K562 (cell line): ENCODE measurements around the gene FGF12. TPM values are rescaled to one million over a fixed set of nuclear protein-coding genes. Genes with fewer than 3 reads are reported as not detected.

ENCODE experiments used
- ATAC-seq: fragments of 200-7000 bp; cut with Tn5 transposase; 3 replicates; pipeline ENCODE4 v1.9.1; 2020; ENCODE audit warnings: moderate library complexity
- BruUV-seq: library from RNA; stranded (reverse); fragments of 400-500 nt; replicated peaks from 2 replicates; lab custom pipeline; 2021; lab: Mats Ljungman, UMichigan
- CTCF ChIA-PET: fragments of 300-600 bp; formaldehyde crosslinking; extraction: SDS; loops from one replicate; lab custom pipeline; 2021; ENCODE audit warnings: low intra/inter-chr PET ratio; lab: Yijun Ruan, JAX
- POLR2A ChIA-PET: fragments of 300-600, 350-650 bp; sonication (Branson Sonifier 250); formaldehyde crosslinking; extraction: SDS; loops from one replicate; lab custom pipeline; 2021; ENCODE audit warnings: antibody characterized with exemption, inconsistent platforms; lab: Yijun Ruan, JAX
- DNase-seq, 4 experiments: peaks; one replicate each; pipeline versions ENCODE4 v3.0.0 to v3.0.0-alpha.2; 2011 to 2018; ENCODE audit warnings: low spot score in 3 of 4, mixed read lengths in 3 of 4; ENCODE audit errors: extremely low read depth in 1 of 4
- FAIRE-seq: peaks from 2 replicates; lab custom pipeline; 2011; peaks lifted over from hg19 to GRCh38; lab: Jason Lieb, UNC
- H2AFZ ChIP-seq: 2 replicates; pipeline ENCODE4 v1.6.0; 2011; ENCODE audit warnings: low read depth, low read length, control low read depth, inconsistent platforms
- H3K27ac ChIP-seq: fragments of 200-600 bp; 3 replicates; pipeline ENCODE4 v1.8.0; 2011; ENCODE audit warnings: low read depth, mild to moderate bottlenecking, control low read depth, inconsistent platforms, low read length, moderate library complexity, mixed read lengths; ENCODE audit errors: extremely low read depth
- H3K27me3 ChIP-seq, 2 experiments: fragments of 300-600 bp in 1 of 2; 2 replicates in 1 of 2; 3 replicates in 1 of 2; pipeline versions ENCODE4 v1.6.0 to v1.8.0; 2011; ENCODE audit warnings: inconsistent platforms in 2 of 2, low read length in 2 of 2, mild to moderate bottlenecking in 1 of 2, mixed read lengths in 1 of 2, moderate library complexity in 1 of 2; ENCODE audit not compliant: control insufficient read depth in 2 of 2, insufficient read depth in 2 of 2
- H3K36me3 ChIP-seq: fragments of 300-600 bp; 3 replicates; pipeline ENCODE4 v1.8.0; 2011; ENCODE audit warnings: mild to moderate bottlenecking, low read length, inconsistent platforms; ENCODE audit not compliant: control insufficient read depth, insufficient read depth
- H3K4me1 ChIP-seq, 2 experiments: fragments of 200-600 bp in 1 of 2; replicated peaks in 1 of 2; 2 replicates in 1 of 2; 3 replicates in 1 of 2; pipeline versions ENCODE4 v1.5.1 to v1.8.0; 2011; ENCODE audit warnings: inconsistent platforms in 2 of 2, low read length in 2 of 2, mild to moderate bottlenecking in 1 of 2, mixed read lengths in 1 of 2, moderate library complexity in 1 of 2; ENCODE audit not compliant: control insufficient read depth in 2 of 2, insufficient read depth in 2 of 2
- H3K4me2 ChIP-seq: 2 replicates; pipeline ENCODE4 v1.6.1; 2011; ENCODE audit warnings: low read length, control low read depth, inconsistent platforms, mixed read lengths; ENCODE audit not compliant: insufficient read depth
- H3K4me3 ChIP-seq: fragments of 200-600 bp; sonication (generic), shearing (Covaris generic); 2 replicates; pipeline ENCODE4 v1.5.1; 2016; ENCODE audit warnings: control low read depth, inconsistent platforms
- H3K79me2 ChIP-seq: fragments of 200-600 bp; 3 replicates; pipeline ENCODE4 v1.8.0; 2011; ENCODE audit warnings: low read length, inconsistent platforms; ENCODE audit not compliant: control insufficient read depth, insufficient read depth
- H3K9ac ChIP-seq, 2 experiments: 2 replicates each; pipeline versions ENCODE4 v1.6.0 to v1.6.1; 2011; ENCODE audit warnings: low read depth in 2 of 2, low read length in 2 of 2, control low read depth in 1 of 2, inconsistent platforms in 1 of 2, mild to moderate bottlenecking in 1 of 2, mixed read lengths in 1 of 2; ENCODE audit not compliant: insufficient read depth in 1 of 2
- H3K9me1 ChIP-seq: one replicate; pipeline ENCODE4 v1.6.0; 2011; ENCODE audit warnings: inconsistent platforms, mild to moderate bottlenecking, low read length, moderate library complexity; ENCODE audit not compliant: control insufficient read depth, insufficient read depth
- H3K9me3 ChIP-seq: replicated peaks from 2 replicates; pipeline ENCODE4 v1.5.1; 2011; ENCODE audit warnings: low read depth, low read length, inconsistent platforms; ENCODE audit not compliant: control insufficient read depth, insufficient read depth
- H4K20me1 ChIP-seq: replicated peaks from 2 replicates; pipeline ENCODE4 v1.6.1; 2011; ENCODE audit warnings: low read length, inconsistent platforms, mixed read lengths; ENCODE audit not compliant: control insufficient read depth, insufficient read depth
- BRCA1 ChIP-seq, 2 experiments: fragments of 450-650 bp in 1 of 2; sonication (generic) in 1 of 2; formaldehyde crosslinking in 1 of 2; IDR thresholded peaks; 2 replicates each; pipeline versions ENCODE4 v1.5.0 to v1.6.1; 2017 to 2020; ENCODE audit warnings: mild to moderate bottlenecking in 1 of 2, missing genetic modification reagents in 1 of 2
- CSDE1 ChIP-seq, 2 experiments: fragments of 450-650 bp; IDR thresholded peaks; 2 replicates each; pipeline ENCODE4 v1.6.1; 2016; ENCODE audit warnings: mild to moderate bottlenecking in 1 of 2
- FOXJ3 ChIP-seq: sonication (generic); formaldehyde crosslinking; IDR thresholded peaks from 2 replicates; pipeline ENCODE4 v1.4.0; 2020; ENCODE audit warnings: mild to moderate bottlenecking, missing genetic modification reagents
- GABPB1 ChIP-seq: sonication (generic); formaldehyde crosslinking; IDR thresholded peaks from 2 replicates; pipeline ENCODE4 v1.8.0; 2022; ENCODE audit warnings: mild to moderate bottlenecking, missing genetic modification reagents
- ILF3 ChIP-seq: fragments of 450-650 bp; IDR thresholded peaks from 2 replicates; pipeline ENCODE4 v1.6.1; 2018; ENCODE audit warnings: antibody characterized with exemption, mild to moderate bottlenecking, moderate library complexity, borderline replicate concordance
- IRF2 ChIP-seq: sonication (generic); formaldehyde crosslinking; IDR thresholded peaks from 2 replicates; pipeline ENCODE4 v1.8.1; 2022; ENCODE audit warnings: mild to moderate bottlenecking, missing genetic modification reagents
- MCM5 ChIP-seq: fragments of 450-650 bp; IDR thresholded peaks from 2 replicates; pipeline ENCODE4 v1.6.1; 2016; ENCODE audit warnings: low read depth
- SIX5 ChIP-seq, 2 experiments: IDR thresholded peaks; 2 replicates each; pipeline ENCODE4 v1.6.1; 2011; ENCODE audit warnings: low read length in 2 of 2, borderline replicate concordance in 1 of 2, low read depth in 1 of 2, mild to moderate bottlenecking in 1 of 2, moderate library complexity in 1 of 2; ENCODE audit not compliant: insufficient read depth in 1 of 2
- ZNF274 ChIP-seq: IDR thresholded peaks from 2 replicates; pipeline ENCODE4 v1.6.1; 2011; ENCODE audit warnings: low read depth, mild to moderate bottlenecking, low read length, moderate library complexity, borderline replicate concordance
- ZNF766 ChIP-seq: fragments of 200-800 bp; sonication (Bioruptor generic); conservative IDR thresholded peaks from 2 replicates; pipeline ENCODE4 v1.6.1; 2016; ENCODE audit warnings: missing genetic modification characterization, missing compliant biosample characterization
- WGBS: fragments of 100-300 bp; shearing (Covaris generic); methylation state at CpG from one replicate; pipeline ENCODE4 v1.1.6; 2016; ENCODE audit warnings: low coverage, mixed read lengths; ENCODE audit not compliant: insufficient coverage; ENCODE audit errors: missing lambda C conversion rate; 5-methylcytosine and 5-hydroxymethylcytosine counted together
- in situ Hi-C: fragments of 300-500 bp; cut with MboI; formaldehyde crosslinking; loops from 4 replicates; pipeline ENCODE4 v1.15.0; 2018; ENCODE audit warnings: inconsistent platforms, mixed read lengths
- intact Hi-C: fragments of 100-400 bp; cut with micrococcal nuclease; formaldehyde crosslinking; loops from 2 replicates; pipeline ENCODE4 v1.14.2; 2022
- polyA plus RNA-seq, 8 experiments: library from polyadenylated mRNA; depleted of rRNA in 4 of 8; stranded (reverse) in 5 of 8; unstranded in 3 of 8; fragments of >200 nt; fragmentation: Nextera tagmentation in 2 of 8; fragmentation: Illumina TruSeq in 1 of 8; extraction: Ambion mirVana in 2 of 8; extraction: Trizol in 1 of 8; gene quantifications; 2 replicates each; pipeline versions ENCODE4 v1.2.1 to v1.2.3, GENCODE V29; 2011 to 2014; ENCODE audit warnings: inconsistent platforms in 1 of 8, missing spikeins in 1 of 8
- total RNA-seq, 7 experiments: library from RNA; depleted of rRNA in 6 of 7; stranded (reverse); fragments of >200 nt in 6 of 7; fragmentation: Illumina TruSeq in 2 of 7; extraction: Trizol in 2 of 7; gene quantifications; 2 replicates each; pipeline versions ENCODE4 v1.2.1 to v1.2.3, GENCODE V29; 2011 to 2021; ENCODE audit warnings: low replicate concordance in 1 of 7
- TF ChIP-seq, protein P1 (sequence below): fragments of 250-450 bp; sonication (Bioruptor Pico); IDR thresholded peaks from 2 replicates; pipeline ENCODE4 v1.5.0; 2021
- TF ChIP-seq, protein P2 (sequence below): IDR thresholded peaks from 3 replicates; pipeline ENCODE4 v1.6.1; 2011; ENCODE audit warnings: borderline replicate concordance, mild to moderate bottlenecking, moderate library complexity; ENCODE audit not compliant: insufficient read length; ENCODE audit errors: extremely low read depth

FGF12 gene
- total and polyA plus RNA-seq, 9 of the 15 experiments (the other 6 are each of a cell fraction or from before 2014, with no cell fraction given) = not detected

DNA sequence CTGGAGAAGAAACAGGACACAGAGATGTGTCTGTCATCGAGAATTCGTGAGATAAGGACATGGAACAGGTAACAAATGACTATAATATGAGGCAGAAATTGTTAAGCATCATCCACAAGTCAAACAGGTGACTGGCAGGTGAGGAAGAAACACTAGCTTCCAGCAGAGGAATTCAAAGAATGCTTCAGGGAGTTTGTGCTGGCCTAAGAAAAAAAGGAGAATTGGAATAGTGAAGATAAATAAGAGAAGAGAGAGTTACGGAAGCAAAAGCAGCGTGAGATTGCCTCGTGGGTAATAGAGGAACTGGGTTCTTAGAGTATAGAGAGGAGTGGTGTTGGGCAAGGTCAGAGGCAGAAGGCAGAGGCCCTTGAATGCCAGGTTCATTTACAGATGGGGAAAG, 22.9 kb upstream of the FGF12 start:
- no TSS peak for BruUV-seq

More for the DNA sequence above, 22.9 kb upstream of the FGF12 start:
- Histone ChIP-seq H3K36me3 (no peaks in the 10 kb centered on the region), H4K20me1 (no peaks in the 10 kb centered on the region), H3K79me2 (no peaks in the 10 kb centered on the region), H3K9me3 (no peaks in the 10 kb centered on the region), H3K4me3 (no peak overlapping the region), H2AFZ (no peak overlapping the region), H3K9me1 (no peaks in the 10 kb centered on the region), H3K27ac (no peak overlapping the region), H3K27me3 (no peaks in the 10 kb centered on the region), H3K4me2 (no peak overlapping the region), H3K9ac (no peak overlapping the region), H3K4me1 (no peaks in the 10 kb centered on the region)
- TF ChIP-seq ZNF766 (no peak), MCM5 (no peak), CSDE1 (IDR thresholded peaks at IDR 0.05) (no peak), ILF3 (no peak), GABPB1 (no peak), FOXJ3 (no peak), IRF2 (CRISPR knock-in tag) (no peak), ZNF274 (no peak), BRCA1 (IDR thresholded peaks at IDR 0.05) (no peak), BRCA1 (CRISPR knock-in tag; IDR thresholded peaks at IDR 0.05) (no peak), SIX5 (IDR thresholded peaks at IDR 0.05; ENCODE audit: borderline replicate concordance in 1 of 2, insufficient read depth in 1 of 2, low read depth in 1 of 2, low read length in 2 of 2) (no peak)
- TF ChIP-seq, protein P1, sequence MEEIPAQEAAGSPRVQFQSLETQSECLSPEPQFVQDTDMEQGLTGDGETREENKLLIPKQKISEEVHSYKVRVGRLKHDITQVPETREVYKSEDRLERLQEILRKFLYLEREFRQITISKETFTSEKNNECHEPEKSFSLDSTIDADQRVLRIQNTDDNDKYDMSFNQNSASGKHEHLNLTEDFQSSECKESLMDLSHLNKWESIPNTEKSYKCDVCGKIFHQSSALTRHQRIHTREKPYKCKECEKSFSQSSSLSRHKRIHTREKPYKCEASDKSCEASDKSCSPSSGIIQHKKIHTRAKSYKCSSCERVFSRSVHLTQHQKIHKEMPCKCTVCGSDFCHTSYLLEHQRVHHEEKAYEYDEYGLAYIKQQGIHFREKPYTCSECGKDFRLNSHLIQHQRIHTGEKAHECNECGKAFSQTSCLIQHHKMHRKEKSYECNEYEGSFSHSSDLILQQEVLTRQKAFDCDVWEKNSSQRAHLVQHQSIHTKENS = no peak
- TF ChIP-seq, protein P2, sequence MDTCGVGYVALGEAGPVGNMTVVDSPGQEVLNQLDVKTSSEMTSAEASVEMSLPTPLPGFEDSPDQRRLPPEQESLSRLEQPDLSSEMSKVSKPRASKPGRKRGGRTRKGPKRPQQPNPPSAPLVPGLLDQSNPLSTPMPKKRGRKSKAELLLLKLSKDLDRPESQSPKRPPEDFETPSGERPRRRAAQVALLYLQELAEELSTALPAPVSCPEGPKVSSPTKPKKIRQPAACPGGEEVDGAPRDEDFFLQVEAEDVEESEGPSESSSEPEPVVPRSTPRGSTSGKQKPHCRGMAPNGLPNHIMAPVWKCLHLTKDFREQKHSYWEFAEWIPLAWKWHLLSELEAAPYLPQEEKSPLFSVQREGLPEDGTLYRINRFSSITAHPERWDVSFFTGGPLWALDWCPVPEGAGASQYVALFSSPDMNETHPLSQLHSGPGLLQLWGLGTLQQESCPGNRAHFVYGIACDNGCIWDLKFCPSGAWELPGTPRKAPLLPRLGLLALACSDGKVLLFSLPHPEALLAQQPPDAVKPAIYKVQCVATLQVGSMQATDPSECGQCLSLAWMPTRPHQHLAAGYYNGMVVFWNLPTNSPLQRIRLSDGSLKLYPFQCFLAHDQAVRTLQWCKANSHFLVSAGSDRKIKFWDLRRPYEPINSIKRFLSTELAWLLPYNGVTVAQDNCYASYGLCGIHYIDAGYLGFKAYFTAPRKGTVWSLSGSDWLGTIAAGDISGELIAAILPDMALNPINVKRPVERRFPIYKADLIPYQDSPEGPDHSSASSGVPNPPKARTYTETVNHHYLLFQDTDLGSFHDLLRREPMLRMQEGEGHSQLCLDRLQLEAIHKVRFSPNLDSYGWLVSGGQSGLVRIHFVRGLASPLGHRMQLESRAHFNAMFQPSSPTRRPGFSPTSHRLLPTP = no peak
- POLR2A ChIA-PET = no interaction called here
- DNase-seq (no peak), ATAC-seq (no peak), FAIRE-seq (no peak)
- intact Hi-C loops (no loop called here), in situ Hi-C loops (no loop called here)
- 0% methylated on average over 5 of the region's 5 CpGs for WGBS
- CTCF ChIA-PET = no interaction called here
